HUES64 (cell line): ENCODE results near the gene ZNF14. TPM values are rescaled to one million over a fixed set of nuclear protein-coding genes. Genes with fewer than 3 reads are reported as not detected.
"Not testable (repeated sequence)": the region's sequence is repeated elsewhere in the genome, so short reads cannot be mapped to it uniquely, and the experiment has no call there.

Experiments used
- H3K27ac ChIP-seq: 2 replicates; pipeline ENCODE4 v1.7.0; 2013; ENCODE audit warnings: low read depth, low read length, inconsistent platforms
- H3K27me3 ChIP-seq: 2 replicates; pipeline ENCODE4 v1.6.1; 2013; ENCODE audit warnings: mild to moderate bottlenecking, low read length; ENCODE audit not compliant: insufficient read depth
- H3K36me3 ChIP-seq: 2 replicates; pipeline ENCODE4 v1.6.1; 2013; ENCODE audit warnings: mild to moderate bottlenecking, low read length; ENCODE audit not compliant: insufficient read depth
- H3K4me1 ChIP-seq: 2 replicates; pipeline ENCODE4 v1.6.1; 2013; ENCODE audit warnings: mild to moderate bottlenecking, low read length, moderate library complexity; ENCODE audit not compliant: insufficient read depth
- H3K4me3 ChIP-seq: 2 replicates; pipeline ENCODE4 v1.5.1; 2013; ENCODE audit warnings: mild to moderate bottlenecking, low read length, moderate library complexity
- H3K9ac ChIP-seq: 2 replicates; pipeline ENCODE4 v1.6.1; 2013; ENCODE audit warnings: mild to moderate bottlenecking, low read depth, low read length
- H3K9me3 ChIP-seq: 2 replicates; pipeline ENCODE4 v1.6.1; 2013; ENCODE audit warnings: low read depth, low read length; ENCODE audit not compliant: insufficient read depth
- WGBS: fragments of 150-250, 120-280 bp; methylation state at CpG from one replicate; pipeline ENCODE4 v1.1.7; 2013; ENCODE audit warnings: missing lambda C conversion rate; 5-methylcytosine and 5-hydroxymethylcytosine counted together
- polyA plus RNA-seq, 2 experiments: library from polyadenylated mRNA; stranded (reverse); fragments of 50-300 nt; gene quantifications; one replicate each; pipeline ENCODE4 v1.2.3, GENCODE V29; 2013

ZNF14 gene
- 4.7 TPM for polyA plus RNA-seq (2013, experiment 1 of 2)
- polyA plus RNA-seq (2013, experiment 2 of 2) = 5.4 TPM

- H3K4me1 ChIP-seq = no peaks in the 10 kb centered on the region
- peaks cover 16% of the 10 kb centered on the region for H3K36me3 ChIP-seq
- peaks cover 23% of the 10 kb centered on the region for H3K9me3 ChIP-seq
- H3K9ac ChIP-seq = peak within 1 kb of the TSS; percentile 74
- H3K4me3 ChIP-seq = peak within 1 kb of the TSS; percentile 86
- peak within 1 kb of the TSS; percentile 44; the same call in 1 of the 2 replicates for H3K27ac ChIP-seq
- 2% methylated on average over 61 of the region's 61 CpGs for WGBS
- no peaks in the 10 kb centered on the region for H3K27me3 ChIP-seq
Measured at GRCh38 chr19:19732579-19733501, at the start of gene ZNF14. Gene ZNF14 (minus strand): TSS chr19:19733112. CDS start chr19:19732958, 154 bp downstream.

- H3K9ac ChIP-seq, H3K27ac ChIP-seq, H3K4me1 ChIP-seq, H3K9me3 ChIP-seq, H3K4me3 ChIP-seq, H3K27me3 ChIP-seq: not testable (repeated sequence)
- peaks cover 10% of the 10 kb centered on the region; the same call in 1 of the 2 replicates for H3K36me3 ChIP-seq
- 95% methylated on average over 6 of the region's 6 CpGs for WGBS
Measured at GRCh38 chr19:19781791-19782190, 48.9 kb upstream of the ZNF14 start.

- Histone ChIP-seq H3K36me3 (peaks cover 10% of the 10 kb centered on the region; the same call in 1 of the 2 replicates), H3K4me1 (peaks cover 11% of the 10 kb centered on the region)
Measured at GRCh38 chr19:19778666-19779065, 45.8 kb upstream of the ZNF14 start.

GRCh38 chr19:19777692-19778091 lies 44.8 kb upstream of the ZNF14 start:
- Histone ChIP-seq H3K9ac (no peak overlapping the region), H3K4me1 (peaks cover 11% of the 10 kb centered on the region), H3K27me3 (no peaks in the 10 kb centered on the region), H3K9me3 (no peaks in the 10 kb centered on the region), H3K27ac (no peak overlapping the region), H3K36me3 (peaks cover 10% of the 10 kb centered on the region; the same call in 1 of the 2 replicates), H3K4me3 (peak overlapping the region; percentile 79)
- 85% methylated on average over 5 of the region's 5 CpGs for WGBS

More at GRCh38 chr19:19778666-19779065, 45.8 kb upstream of the ZNF14 start:
- H3K27me3 ChIP-seq = no peaks in the 10 kb centered on the region
- no peak overlapping the region for H3K27ac ChIP-seq
- no peaks in the 10 kb centered on the region for H3K9me3 ChIP-seq
- 90% methylated on average over 1 of the region's 2 CpGs for WGBS
- H3K4me3 ChIP-seq = no peak overlapping the region
- H3K9ac ChIP-seq = no peak overlapping the region

GRCh38 chr19:19776206-19777008 lies 43.5 kb upstream of the ZNF14 start:
- peaks cover 10% of the 10 kb centered on the region; the same call in 1 of the 2 replicates for H3K36me3 ChIP-seq
- H3K4me3 ChIP-seq = peak overlapping the region; percentile 79
- H3K4me1 ChIP-seq = peaks cover 11% of the 10 kb centered on the region
- peak overlapping the region; percentile 24; the same call in 1 of the 2 replicates for H3K27ac ChIP-seq
- H3K9me3 ChIP-seq = no peaks in the 10 kb centered on the region
- under 1% methylated on average over 36 of the region's 36 CpGs for WGBS
- H3K9ac ChIP-seq = peak overlapping the region; percentile 71
- no peaks in the 10 kb centered on the region for H3K27me3 ChIP-seq

- no peaks in the 10 kb centered on the region for H3K27me3 ChIP-seq
- H3K9ac ChIP-seq = peak overlapping the region; percentile 71
- H3K36me3 ChIP-seq = peaks cover 6% of the 10 kb centered on the region; the same call in 1 of the 2 replicates
- 7% methylated on average over 11 of the region's 11 CpGs for WGBS
- peak overlapping the region; percentile 24; the same call in 1 of the 2 replicates for H3K27ac ChIP-seq
- H3K9me3 ChIP-seq = no peaks in the 10 kb centered on the region
- peaks cover 11% of the 10 kb centered on the region for H3K4me1 ChIP-seq
- H3K4me3 ChIP-seq = peak overlapping the region; percentile 79
Measured at GRCh38 chr19:19775891-19776205, 42.9 kb upstream of the ZNF14 start.

GRCh38 chr19:19774354-19775033 lies 41.6 kb upstream of the ZNF14 start:
- Histone ChIP-seq H3K9ac (no peak overlapping the region), H3K9me3 (no peaks in the 10 kb centered on the region), H3K27me3 (no peaks in the 10 kb centered on the region), H3K27ac (no peak overlapping the region), H3K36me3 (peaks cover 5% of the 10 kb centered on the region; the same call in 1 of the 2 replicates), H3K4me1 (peaks cover 11% of the 10 kb centered on the region), H3K4me3 (no peak overlapping the region)
- WGBS = 94% methylated on average over 13 of the region's 14 CpGs

GRCh38 chr19:19771963-19772362 lies 39.1 kb upstream of the ZNF14 start:
- not testable (repeated sequence) for H3K27me3 ChIP-seq, H3K9ac ChIP-seq, H3K36me3 ChIP-seq, H3K4me3 ChIP-seq, H3K27ac ChIP-seq, H3K4me1 ChIP-seq, H3K9me3 ChIP-seq
- WGBS = 82% methylated on average over 6 of the region's 10 CpGs

GRCh38 chr19:19769971-19770370 lies 37.1 kb upstream of the ZNF14 start:
- H3K9me3 ChIP-seq, H3K9ac ChIP-seq, H3K4me1 ChIP-seq, H3K27me3 ChIP-seq, H3K27ac ChIP-seq, H3K4me3 ChIP-seq, H3K36me3 ChIP-seq: not testable (repeated sequence)
- WGBS = 95% methylated on average over 26 of the region's 28 CpGs

- Histone ChIP-seq H3K9me3 (no peaks in the 10 kb centered on the region), H3K27me3 (no peaks in the 10 kb centered on the region), H3K27ac (no peak overlapping the region), H3K9ac (no peak overlapping the region), H3K4me1 (no peaks in the 10 kb centered on the region), H3K4me3 (no peak overlapping the region), H3K36me3 (no peaks in the 10 kb centered on the region)
- 87% methylated on average over 4 of the region's 4 CpGs for WGBS
Measured at GRCh38 chr19:19758164-19758563, 25.3 kb upstream of the ZNF14 start.
